ENCODE measurements around the gene MUL1.

DNA sequence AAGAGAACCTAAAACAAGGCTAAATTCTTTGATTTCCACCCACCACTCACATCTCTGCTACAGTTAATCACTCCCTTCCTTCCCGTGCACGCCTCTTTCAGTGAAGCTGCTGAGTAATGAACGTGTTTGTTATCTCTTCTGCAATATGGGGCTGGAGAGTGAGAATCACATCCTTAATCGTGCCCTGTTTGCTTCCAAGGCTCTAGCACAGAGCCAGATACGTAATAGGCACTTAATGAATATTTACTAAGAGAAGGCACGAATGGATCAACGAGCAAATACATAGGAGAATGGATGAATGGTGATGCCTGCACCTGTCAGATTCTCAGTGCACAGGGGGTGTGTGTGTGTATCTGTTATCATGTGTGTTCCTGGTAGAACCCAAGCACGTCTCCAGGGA, 22.4 kb upstream of the MUL1 start:
- TF ChIP-seq NRF1 (IDR thresholded peaks at IDR 0.05; ENCODE audit: low read depth, low read length) (no peak), REST (IDR thresholded peaks at IDR 0.05; ENCODE audit: low read depth, low read length) (no peak), USF1 (IDR thresholded peaks at IDR 0.05; ENCODE audit: borderline replicate concordance, low read depth) (no peak), RCOR1 (IDR thresholded peaks at IDR 0.05; ENCODE audit: low read length) (no peak), EP300 (IDR thresholded peaks at IDR 0.05; ENCODE audit: borderline replicate concordance in 1 of 2, low read depth in 1 of 2, low read length in 1 of 2) (no peak), MAX (IDR thresholded peaks at IDR 0.05; ENCODE audit: low read depth) (no peak), EZH2phosphoT487 (IDR thresholded peaks at IDR 0.05; ENCODE audit: borderline replicate concordance, low read depth) (no peak), TAF1 (IDR thresholded peaks at IDR 0.05; ENCODE audit: borderline replicate concordance, low read depth, low read length) (no peak), FOXJ3 (CRISPR knock-in tag; IDR thresholded peaks at IDR 0.05) (no peak)
- TF ChIP-seq, protein P1, sequence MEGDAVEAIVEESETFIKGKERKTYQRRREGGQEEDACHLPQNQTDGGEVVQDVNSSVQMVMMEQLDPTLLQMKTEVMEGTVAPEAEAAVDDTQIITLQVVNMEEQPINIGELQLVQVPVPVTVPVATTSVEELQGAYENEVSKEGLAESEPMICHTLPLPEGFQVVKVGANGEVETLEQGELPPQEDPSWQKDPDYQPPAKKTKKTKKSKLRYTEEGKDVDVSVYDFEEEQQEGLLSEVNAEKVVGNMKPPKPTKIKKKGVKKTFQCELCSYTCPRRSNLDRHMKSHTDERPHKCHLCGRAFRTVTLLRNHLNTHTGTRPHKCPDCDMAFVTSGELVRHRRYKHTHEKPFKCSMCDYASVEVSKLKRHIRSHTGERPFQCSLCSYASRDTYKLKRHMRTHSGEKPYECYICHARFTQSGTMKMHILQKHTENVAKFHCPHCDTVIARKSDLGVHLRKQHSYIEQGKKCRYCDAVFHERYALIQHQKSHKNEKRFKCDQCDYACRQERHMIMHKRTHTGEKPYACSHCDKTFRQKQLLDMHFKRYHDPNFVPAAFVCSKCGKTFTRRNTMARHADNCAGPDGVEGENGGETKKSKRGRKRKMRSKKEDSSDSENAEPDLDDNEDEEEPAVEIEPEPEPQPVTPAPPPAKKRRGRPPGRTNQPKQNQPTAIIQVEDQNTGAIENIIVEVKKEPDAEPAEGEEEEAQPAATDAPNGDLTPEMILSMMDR (IDR thresholded peaks at IDR 0.05): no peak
- TF ChIP-seq, protein P2, sequence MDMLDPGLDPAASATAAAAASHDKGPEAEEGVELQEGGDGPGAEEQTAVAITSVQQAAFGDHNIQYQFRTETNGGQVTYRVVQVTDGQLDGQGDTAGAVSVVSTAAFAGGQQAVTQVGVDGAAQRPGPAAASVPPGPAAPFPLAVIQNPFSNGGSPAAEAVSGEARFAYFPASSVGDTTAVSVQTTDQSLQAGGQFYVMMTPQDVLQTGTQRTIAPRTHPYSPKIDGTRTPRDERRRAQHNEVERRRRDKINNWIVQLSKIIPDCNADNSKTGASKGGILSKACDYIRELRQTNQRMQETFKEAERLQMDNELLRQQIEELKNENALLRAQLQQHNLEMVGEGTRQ (IDR thresholded peaks at IDR 0.05; ENCODE audit: borderline replicate concordance, low read depth, low read length): no peak

Measured in SK-N-SH (cell line).